A673 (cell line): ENCODE data around the gene ADPRS. TPM values are rescaled to one million over a fixed set of nuclear protein-coding genes. Genes with fewer than 3 reads are reported as not detected.
A peak's percentile ranks its signal among the peaks of the same experiment; 100 is the strongest.

ENCODE experiments used
- BruUV-seq: library from RNA; stranded (reverse); fragments of 400-500 nt; replicated peaks from 2 replicates; lab custom pipeline; 2021; lab: Mats Ljungman, UMichigan
- CTCF ChIA-PET: fragments of 300-600 bp; sonication (Branson Sonifier 250); formaldehyde crosslinking; loops from one replicate; lab custom pipeline; 2022; ENCODE audit warnings: antibody characterized with exemption; lab: Charles Lee
- POLR2A ChIA-PET: fragments of 300-600 bp; sonication (Branson Sonifier 250); formaldehyde crosslinking; loops from one replicate; lab custom pipeline; 2022; ENCODE audit warnings: antibody characterized with exemption; ENCODE audit not compliant: low non-redundant PET; lab: Charles Lee
- DNase-seq: peaks from one replicate; pipeline ENCODE4 v3.0.0-alpha.2; 2015; ENCODE audit warnings: low spot score
- H3K27ac ChIP-seq: fragments of 200-600 bp; sonication (generic); 2 replicates; pipeline ENCODE4 v1.5.1; 2016; ENCODE audit warnings: mixed run types, low read depth, mild to moderate bottlenecking, mixed read lengths, antibody characterized with exemption, low read length; ENCODE audit not compliant: poor library complexity, severe bottlenecking
- H3K27me3 ChIP-seq: fragments of 200-600 bp; sonication (generic); replicated peaks from 2 replicates; pipeline ENCODE4 v1.6.1; 2017; ENCODE audit warnings: mixed run types, low read depth, mild to moderate bottlenecking, mixed read lengths, antibody characterized with exemption, low read length; ENCODE audit not compliant: insufficient read depth, poor library complexity
- H3K36me3 ChIP-seq: fragments of 200-600 bp; sonication (generic); 2 replicates; pipeline ENCODE4 v1.6.1; 2016; ENCODE audit warnings: mixed run types, mild to moderate bottlenecking, mixed read lengths, antibody characterized with exemption, low read length; ENCODE audit not compliant: insufficient read depth, poor library complexity, severe bottlenecking
- H3K4me1 ChIP-seq: fragments of 200-600 bp; sonication (generic); 2 replicates; pipeline ENCODE4 v1.6.1; 2017; ENCODE audit warnings: mixed run types, mild to moderate bottlenecking, mixed read lengths, antibody characterized with exemption, low read length; ENCODE audit not compliant: insufficient read depth, poor library complexity, severe bottlenecking
- H3K4me3 ChIP-seq: fragments of 200-600 bp; sonication (generic); 2 replicates; pipeline ENCODE4 v1.5.1; 2016; ENCODE audit warnings: low read depth, mixed run types, mild to moderate bottlenecking, mixed read lengths, low read length; ENCODE audit not compliant: poor library complexity, severe bottlenecking
- H3K9me3 ChIP-seq: fragments of 200-600 bp; sonication (generic); 2 replicates; pipeline ENCODE4 v1.6.1; 2016; ENCODE audit warnings: mixed run types, low read depth, mild to moderate bottlenecking, mixed read lengths, antibody characterized with exemption, low read length; ENCODE audit not compliant: poor library complexity, severe bottlenecking
- CTCF ChIP-seq: fragments of 300-800, 200-600 bp; sonication (generic); conservative IDR thresholded peaks from 2 replicates; pipeline ENCODE4 v1.5.1; 2017; ENCODE audit warnings: low read depth, mild to moderate bottlenecking, antibody characterized with exemption, low read length, moderate library complexity, mixed read lengths
- EZH2 ChIP-seq: fragments of 200-600 bp; sonication (generic); IDR thresholded peaks from 2 replicates; pipeline ENCODE4 v1.6.1; 2017; ENCODE audit warnings: borderline replicate concordance, low read depth, mild to moderate bottlenecking, mixed read lengths, antibody characterized with exemption, low read length; ENCODE audit not compliant: poor library complexity, severe bottlenecking
- intact Hi-C: fragments of 100-400 bp; cut with micrococcal nuclease; formaldehyde crosslinking; loops from one replicate; pipeline ENCODE4 v1.10.0; 2022; ENCODE audit not compliant: unreplicated experiment
- total RNA-seq: library from RNA; stranded (reverse); gene quantifications from 2 replicates; pipeline ENCODE4 v1.2.3, GENCODE V29; 2021

ADPRS gene
- total RNA-seq, 1 experiment from 2014 or later = 34.2 TPM

GRCh38 chr1:36084497-36085115, 4.1 kb upstream of the ADPRS start:
- ChIA-PET CTCF (no interaction called here), POLR2A (no interaction called here)
- H3K4me3 ChIP-seq = peak overlapping the region; percentile 57
- peak overlapping the region; percentile 64 for H3K27ac ChIP-seq
- no peaks in the 10 kb centered on the region for H3K4me1 ChIP-seq
- H3K36me3 ChIP-seq = no peaks in the 10 kb centered on the region
- H3K9me3 ChIP-seq = no peaks in the 10 kb centered on the region
- DNase-seq = no peak
- TF ChIP-seq EZH2 (no peak), CTCF (no peak)
- no peaks in the 10 kb centered on the region for H3K27me3 ChIP-seq
- intact Hi-C loops = no loop called here
- BruUV-seq = no TSS peak

- intact Hi-C loops = no loop called here
Observed at GRCh38 chr1:36085126-36085525, 3.6 kb upstream of the ADPRS start.

GRCh38 chr1:36085686-36086526, 2.8 kb upstream of the ADPRS start:
- no peak for DNase-seq
- Histone ChIP-seq H3K4me3 (no peak overlapping the region), H3K36me3 (peaks cover 9% of the 10 kb centered on the region), H3K9me3 (no peaks in the 10 kb centered on the region), H3K27ac (no peak overlapping the region), H3K4me1 (no peaks in the 10 kb centered on the region), H3K27me3 (no peaks in the 10 kb centered on the region)
- no peak for TF ChIP-seq EZH2
- TF ChIP-seq CTCF = no peak
- intact Hi-C loops = no loop called here
- CTCF ChIA-PET = no interaction called here
- no TSS peak for BruUV-seq
- POLR2A ChIA-PET = interaction anchor here (0.5 kb wide), 1 partner anchor 18 kb away, joined by 4 read pairs; no protein-coding TSS in a partner anchor

More at GRCh38 chr1:36085126-36085525, 3.6 kb upstream of the ADPRS start:
- Histone ChIP-seq H3K9me3 (no peaks in the 10 kb centered on the region), H3K27me3 (no peaks in the 10 kb centered on the region), H3K36me3 (peaks cover 2% of the 10 kb centered on the region), H3K27ac (no peak overlapping the region), H3K4me1 (no peaks in the 10 kb centered on the region), H3K4me3 (no peak overlapping the region)
- ChIA-PET POLR2A (no interaction called here), CTCF (no interaction called here)
- no peak for DNase-seq
- no TSS peak for BruUV-seq
- no peak for TF ChIP-seq EZH2
- TF ChIP-seq CTCF = no peak
